HFF-Myc (cell line): ENCODE data around the gene ZNF32.

Experiments
- DNase-seq: peaks from one replicate; pipeline ENCODE4 v3.0.0-alpha.2; 2011; ENCODE audit warnings: low read depth; ENCODE audit errors: extremely low read depth
- H3K4me3 ChIP-seq: replicated peaks from 2 replicates; pipeline ENCODE4 v1.5.1; 2011; ENCODE audit warnings: low read depth, mild to moderate bottlenecking, control low read depth, low read length
- CTCF ChIP-seq: IDR thresholded peaks from 2 replicates; pipeline ENCODE4 v1.5.1; 2012; ENCODE audit warnings: mild to moderate bottlenecking, low read depth, low read length, control low read depth; ENCODE audit errors: missing control alignments

Gene ZNF32

GRCh38 chr10:43693602-43694001 lies 44.9 kb upstream of the ZNF32 start:
- peak; percentile 29 for DNase-seq
- TF ChIP-seq CTCF: no peak
- H3K4me3 ChIP-seq: no peak overlapping the region

GRCh38 chr10:43692051-43692825 lies 43.6 kb upstream of the ZNF32 start:
- no peak overlapping the region for H3K4me3 ChIP-seq
- TF ChIP-seq CTCF: no peak
- DNase-seq: no peak

- no peak for DNase-seq
- peak; percentile 5 for TF ChIP-seq CTCF
- H3K4me3 ChIP-seq: no peak overlapping the region
Observed at GRCh38 chr10:43691485-43691884, 42.8 kb upstream of the ZNF32 start.

GRCh38 chr10:43689955-43690771 lies 41.5 kb upstream of the ZNF32 start:
- peak; percentile 83 for TF ChIP-seq CTCF
- DNase-seq: peak; percentile 44
- peak overlapping the region; percentile 52 for H3K4me3 ChIP-seq

GRCh38 chr10:43689618-43689954 lies 40.9 kb upstream of the ZNF32 start:
- H3K4me3 ChIP-seq: peak overlapping the region; percentile 52
- no peak for DNase-seq
- TF ChIP-seq CTCF: no peak

GRCh38 chr10:43689007-43689491 lies 40.4 kb upstream of the ZNF32 start:
- H3K4me3 ChIP-seq: no peak overlapping the region

More at GRCh38 chr10:43689007-43689491, 40.4 kb upstream of the ZNF32 start:
- TF ChIP-seq CTCF: no peak
- no peak for DNase-seq
